ENCODE data around the gene PPAN. TPM values are rescaled to one million over a fixed set of nuclear protein-coding genes. Genes with fewer than 3 reads are reported as not detected.

The PPAN gene
- total and polyA plus RNA-seq, 12 donors: 17.6 to 47.7 (median 20.8) TPM

DNA sequence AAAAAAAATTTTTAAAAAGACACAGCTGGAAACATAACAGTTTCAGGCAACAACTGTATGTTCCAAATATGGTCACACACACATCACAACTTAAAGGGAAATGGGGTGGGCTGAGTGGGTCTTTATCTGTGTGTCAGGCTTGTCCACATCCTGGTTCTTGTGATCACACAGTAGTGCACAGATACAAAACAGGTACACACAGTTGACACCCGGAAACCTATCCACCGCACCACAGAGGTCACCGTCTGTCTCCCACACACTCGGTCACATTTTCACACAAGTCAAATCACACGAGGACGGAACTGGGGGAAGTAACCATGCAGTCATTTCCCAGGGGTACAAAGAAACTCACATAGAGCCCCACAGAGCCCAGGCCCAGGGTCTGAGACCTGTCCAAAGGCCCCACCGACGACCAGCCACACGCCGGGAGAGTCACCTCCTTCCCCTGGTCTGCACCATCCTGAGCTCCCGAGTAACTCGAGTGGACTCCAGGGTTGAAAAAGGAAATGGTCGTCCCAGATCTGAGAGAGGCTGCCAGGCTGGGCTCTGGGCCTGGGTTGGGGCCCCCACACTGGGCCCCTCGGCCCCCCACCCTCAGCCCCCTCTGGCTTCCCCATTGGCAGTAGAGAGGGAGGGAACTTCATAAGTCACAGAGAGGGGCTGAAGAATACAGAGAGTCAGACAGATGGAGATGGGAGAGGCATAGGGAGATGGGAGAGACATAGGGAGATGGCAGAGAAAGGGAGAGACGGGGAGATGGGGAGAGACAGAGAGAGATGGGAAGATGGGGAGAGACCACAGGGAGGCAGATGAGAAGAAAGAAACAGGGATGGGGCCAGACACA is 1.3 kb upstream of the PPAN start:
- Histone ChIP-seq H3K4me1 (peaks cover 5 to 51% (median 15%) of the 10 kb centered on the region in 9 donors), H3K36me3 (peaks cover 4 to 28% (median 18%) of the 10 kb centered on the region in 9 donors), H3K27me3 (no peaks in the 10 kb centered on the region), H3K9me3 (no peaks in the 10 kb centered on the region), H3K27ac (peak overlapping the region in 1 of 10 donors; percentile 85), H3K4me3 (no peak overlapping the region)
- intact Hi-C loops (cut with DNase I): loop anchor here in 2 of 10 donors (5.0 kb wide), 1 partner anchor 147 kb away; the partner anchor contains the start of gene MRPL4 (in 2 of the 2)
- ATAC-seq: no peak
- TF ChIP-seq, protein P1, sequence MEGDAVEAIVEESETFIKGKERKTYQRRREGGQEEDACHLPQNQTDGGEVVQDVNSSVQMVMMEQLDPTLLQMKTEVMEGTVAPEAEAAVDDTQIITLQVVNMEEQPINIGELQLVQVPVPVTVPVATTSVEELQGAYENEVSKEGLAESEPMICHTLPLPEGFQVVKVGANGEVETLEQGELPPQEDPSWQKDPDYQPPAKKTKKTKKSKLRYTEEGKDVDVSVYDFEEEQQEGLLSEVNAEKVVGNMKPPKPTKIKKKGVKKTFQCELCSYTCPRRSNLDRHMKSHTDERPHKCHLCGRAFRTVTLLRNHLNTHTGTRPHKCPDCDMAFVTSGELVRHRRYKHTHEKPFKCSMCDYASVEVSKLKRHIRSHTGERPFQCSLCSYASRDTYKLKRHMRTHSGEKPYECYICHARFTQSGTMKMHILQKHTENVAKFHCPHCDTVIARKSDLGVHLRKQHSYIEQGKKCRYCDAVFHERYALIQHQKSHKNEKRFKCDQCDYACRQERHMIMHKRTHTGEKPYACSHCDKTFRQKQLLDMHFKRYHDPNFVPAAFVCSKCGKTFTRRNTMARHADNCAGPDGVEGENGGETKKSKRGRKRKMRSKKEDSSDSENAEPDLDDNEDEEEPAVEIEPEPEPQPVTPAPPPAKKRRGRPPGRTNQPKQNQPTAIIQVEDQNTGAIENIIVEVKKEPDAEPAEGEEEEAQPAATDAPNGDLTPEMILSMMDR (IDR thresholded peaks at IDR 0.05): no peak
- no peak for DNase-seq
- WGBS, 2 donors: 48 to 61% methylated on average over 15 of the region's 15 CpGs

DNA sequence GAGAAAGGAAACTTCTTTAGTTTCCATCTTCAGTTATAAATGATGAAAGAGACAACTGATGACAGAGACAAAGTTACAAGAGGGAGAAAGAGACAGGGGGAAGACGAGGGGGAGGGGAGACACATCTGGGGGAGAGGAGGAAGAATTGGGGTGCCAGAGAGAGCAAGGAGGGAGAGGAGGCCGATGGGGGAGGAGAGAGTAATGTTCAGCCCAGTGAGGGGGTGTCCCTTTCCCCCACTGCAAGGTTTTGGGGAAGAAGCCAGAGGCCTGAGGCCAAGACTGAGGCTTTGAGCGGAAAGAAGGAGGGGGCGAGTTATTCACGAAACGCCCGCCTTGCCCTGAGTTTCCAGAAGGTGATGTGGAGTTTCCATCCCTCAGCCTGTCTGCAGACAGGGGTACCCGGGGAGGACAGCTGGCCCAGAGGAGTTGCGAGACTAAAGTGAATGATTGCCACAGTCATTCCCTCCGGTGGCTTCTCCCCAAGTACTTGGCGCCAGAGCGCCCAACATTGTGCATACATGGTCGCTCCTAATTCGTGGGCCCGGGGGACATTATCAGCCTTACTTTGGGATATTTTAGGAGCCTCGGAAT is 558 bp upstream of the PPAN start:
- intact Hi-C loops (cut with DNase I): loop anchor here in 3 of 10 donors (1.0 to 5.0 kb wide), 2 partner anchors 14 to 147 kb away; partner anchors contain the start of genes MRPL4 (in 2 of the 3) and EIF3G (in 1 of the 3)
- Histone ChIP-seq H3K27me3 (no peaks in the 10 kb centered on the region), H3K4me3 (peak overlapping the region in 9 of 10 donors; percentile 54 to 87 (median 80)), H3K9me3 (no peaks in the 10 kb centered on the region), H3K4me1 (peaks cover 5 to 51% (median 15%) of the 10 kb centered on the region in 9 donors), H3K36me3 (peaks cover 4 to 35% (median 25%) of the 10 kb centered on the region in 9 donors), H3K27ac (peak overlapping the region in 5 of 10 donors; percentile 46 to 88 (median 85))
- TF ChIP-seq, protein P1 (IDR thresholded peaks at IDR 0.05): no peak
- 48 to 50% methylated on average over 16 of the region's 16 CpGs for WGBS, 2 donors
- no peak for DNase-seq
- ATAC-seq: peak in 4 of 8 donors; percentile 1 to 7 (median 4)

DNA sequence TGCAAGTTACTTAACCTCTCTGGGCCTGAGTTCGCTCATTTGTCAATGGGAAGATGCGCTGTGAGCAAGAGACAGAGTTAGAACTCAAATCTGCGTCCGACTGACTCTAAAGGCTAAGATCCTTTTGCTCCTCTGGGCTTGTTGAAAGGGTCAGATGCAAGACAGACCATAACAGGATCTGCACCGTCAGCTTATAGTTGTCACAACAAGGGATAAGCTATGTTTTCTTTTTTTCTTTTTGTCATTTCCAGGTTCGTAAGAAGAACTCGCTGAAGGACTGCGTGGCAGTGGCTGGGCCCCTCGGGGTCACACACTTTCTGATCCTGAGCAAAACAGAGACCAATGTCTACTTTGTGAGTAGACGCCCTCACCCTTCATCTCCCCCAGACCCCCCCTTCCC is 1.1 kb downstream of the PPAN start:
- 79 to 81% methylated on average over 10 of the region's 10 CpGs for WGBS, 2 donors
- DNase-seq: no peak

More for the DNA sequence above, 1.1 kb downstream of the PPAN start:
- Histone ChIP-seq H3K4me3 (peak overlapping the region; percentile 54 to 87 (median 79)), H3K27ac (peak overlapping the region in 3 of 10 donors; percentile 85 to 88 (median 85)), H3K9me3 (no peaks in the 10 kb centered on the region), H3K4me1 (peaks cover 5 to 53% (median 15%) of the 10 kb centered on the region in 9 donors), H3K27me3 (no peaks in the 10 kb centered on the region), H3K36me3 (peaks cover 4 to 49% (median 29%) of the 10 kb centered on the region in 9 donors)
- ATAC-seq: no peak
- intact Hi-C loops (cut with DNase I): loop anchor here in 2 of 10 donors (5.0 kb wide), 1 partner anchor 145 kb away; the partner anchor contains the start of gene MRPL4 (in 2 of the 2)
- TF ChIP-seq, protein P1 (IDR thresholded peaks at IDR 0.05): no peak
